ENCODE data around the gene NBPF1.

GRCh38 chr1:16644193-16644481 is 30.8 kb upstream of the NBPF1 start:
- TF ChIP-seq EZH2 (IDR thresholded peaks at IDR 0.05; ENCODE audit: borderline replicate concordance, low read depth, low read length, severe bottlenecking) (no peak), POLR2AphosphoS5 (IDR thresholded peaks at IDR 0.05; ENCODE audit: insufficient read depth, low read depth, low read length) (no peak), MYC (IDR thresholded peaks at IDR 0.05; ENCODE audit: low read depth, low read length) (no peak), CTCF (IDR thresholded peaks at IDR 0.05; ENCODE audit: extremely low read depth in 1 of 2, insufficient read depth in 1 of 2, low read depth in 1 of 2, low read length in 2 of 2) (no peak), POLR2A (IDR thresholded peaks at IDR 0.05; ENCODE audit: low read depth, low read length) (no peak), JUN (IDR thresholded peaks at IDR 0.05; ENCODE audit: borderline replicate concordance, insufficient read depth, insufficient read length, low read depth) (no peak), GATA2 (IDR thresholded peaks at IDR 0.05; ENCODE audit: insufficient read depth, insufficient read length, low read depth, low read length) (no peak)
- TF ChIP-seq, protein P1, sequence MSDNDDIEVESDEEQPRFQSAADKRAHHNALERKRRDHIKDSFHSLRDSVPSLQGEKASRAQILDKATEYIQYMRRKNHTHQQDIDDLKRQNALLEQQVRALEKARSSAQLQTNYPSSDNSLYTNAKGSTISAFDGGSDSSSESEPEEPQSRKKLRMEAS (IDR thresholded peaks at IDR 0.05; ENCODE audit: insufficient read depth, insufficient read length), result no peak
